GM18526 (cell line): ENCODE data around the gene ARHGAP35.
A peak's percentile ranks its signal among the peaks of the same experiment; 100 is the strongest.

Experiments used
- POLR2A ChIP-seq: IDR thresholded peaks from 3 replicates; pipeline ENCODE4 v1.6.1; 2011; ENCODE audit not compliant: insufficient read length; ENCODE audit errors: extremely low read depth

The ARHGAP35 gene

DNA sequence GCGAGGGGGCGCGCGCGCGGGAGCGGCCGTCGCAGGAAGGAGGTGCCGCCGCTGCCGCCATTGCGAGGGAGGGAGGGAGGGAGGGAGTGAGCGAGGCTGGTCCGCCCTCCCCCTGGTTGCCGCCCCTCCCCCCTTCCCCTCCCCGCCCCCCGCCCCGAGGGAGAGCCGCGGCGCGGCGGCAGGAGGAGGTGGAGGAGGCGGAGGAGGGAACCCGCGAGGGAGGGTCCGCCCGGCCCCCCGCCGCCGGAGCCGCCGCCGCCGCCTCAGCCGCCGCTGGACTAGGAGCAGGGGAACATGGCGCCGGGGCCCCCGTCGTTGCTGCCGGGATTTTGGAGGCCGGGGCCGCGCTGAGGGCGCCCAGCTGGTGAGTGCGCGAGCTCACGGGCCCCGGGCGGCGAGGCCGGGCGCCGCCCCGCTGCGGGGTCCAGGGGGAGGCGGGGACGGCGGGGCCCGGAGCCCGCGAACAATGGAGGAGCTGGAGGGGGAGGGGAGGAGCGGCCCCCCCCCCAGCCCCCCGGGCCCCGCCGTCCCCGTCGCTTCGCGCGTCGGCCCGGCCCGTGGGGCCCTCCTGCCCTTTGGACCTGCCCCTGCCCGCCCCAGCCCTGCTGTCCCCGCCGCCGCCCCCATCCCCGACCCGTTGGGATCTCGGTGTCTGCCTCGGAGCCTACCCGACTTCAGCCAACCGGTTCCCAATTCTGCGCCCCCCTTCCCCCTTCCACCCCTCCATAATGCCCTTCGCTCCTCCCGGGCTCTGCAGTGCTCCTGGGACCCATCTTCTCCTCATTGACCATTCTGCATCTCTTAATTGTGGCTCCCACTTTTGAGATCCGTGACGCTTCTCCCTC is at the start of gene ARHGAP35:
Gene ARHGAP35 (plus strand): TSS at position 152 of the 845 bp plus-strand sequence. CDS start 57,679 bp downstream, outside the sequence.
- no peak for TF ChIP-seq POLR2A

DNA sequence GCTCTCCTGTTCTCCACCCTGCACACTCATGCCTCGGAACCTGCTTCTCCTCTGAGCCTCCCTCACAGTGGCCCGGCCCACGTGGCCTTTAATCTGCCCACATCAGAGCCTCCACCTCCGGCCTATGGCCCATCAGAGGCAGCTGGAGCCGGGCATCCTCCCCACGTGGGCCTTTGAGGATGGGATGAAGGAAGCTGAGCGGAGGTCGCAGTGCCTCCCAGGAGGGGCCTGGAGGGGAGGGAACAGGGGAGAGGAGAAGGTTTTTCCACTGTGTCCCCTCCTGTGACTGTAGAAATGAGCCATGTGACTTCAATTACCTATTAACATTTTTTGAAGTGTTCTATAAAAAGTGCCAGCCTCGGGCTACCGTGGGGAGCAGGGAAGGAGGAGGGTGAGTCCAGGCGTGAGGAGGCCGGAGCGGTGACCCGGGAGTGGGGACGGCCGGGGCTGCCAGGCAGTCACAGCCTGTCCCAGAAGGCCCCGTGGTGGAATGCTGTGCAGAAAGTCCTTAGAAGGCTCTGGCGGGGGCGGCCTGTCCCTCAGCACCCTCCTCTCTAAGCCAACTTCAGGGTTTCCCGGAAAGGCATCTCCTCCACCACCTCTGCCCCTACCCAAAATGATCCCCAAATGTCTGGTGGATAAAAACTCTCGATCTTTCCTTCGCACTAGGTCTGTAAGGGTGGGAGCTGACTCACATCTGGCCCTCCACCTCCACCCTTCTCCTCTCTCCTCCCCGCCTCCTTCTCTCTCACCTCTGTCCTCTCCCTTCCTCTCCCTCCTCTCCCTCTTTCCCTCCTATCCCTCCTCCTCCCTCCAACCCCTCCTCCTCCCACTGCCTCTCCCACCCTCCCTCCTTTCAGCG is 47.6 kb upstream of the ARHGAP35 start:
- TF ChIP-seq POLR2A: no peak

DNA sequence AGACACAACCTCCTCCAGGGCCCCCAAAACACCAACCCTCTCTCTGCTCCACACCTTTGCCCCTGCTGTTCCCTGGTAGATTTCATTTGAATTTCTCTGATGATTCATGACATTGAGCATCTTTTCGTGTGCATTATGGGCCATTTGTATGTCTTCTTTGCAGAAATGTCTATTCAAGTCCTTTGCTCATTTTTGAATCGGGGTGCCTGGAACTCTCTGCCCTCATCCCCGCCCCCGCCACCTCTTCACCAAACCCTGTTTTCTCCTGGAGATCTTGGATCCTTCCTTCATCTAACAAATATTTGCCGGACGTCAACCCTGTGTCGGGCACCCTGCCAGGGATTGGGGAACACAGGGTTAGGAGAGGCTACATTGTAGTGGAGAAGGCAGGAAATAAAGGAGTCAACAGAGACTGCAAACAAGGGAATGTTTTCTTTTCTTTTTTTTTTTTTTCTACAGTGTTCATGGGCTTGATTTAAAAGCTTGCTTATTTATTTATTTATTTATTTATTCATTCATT is 46.9 kb upstream of the ARHGAP35 start:
- TF ChIP-seq POLR2A: no peak

DNA sequence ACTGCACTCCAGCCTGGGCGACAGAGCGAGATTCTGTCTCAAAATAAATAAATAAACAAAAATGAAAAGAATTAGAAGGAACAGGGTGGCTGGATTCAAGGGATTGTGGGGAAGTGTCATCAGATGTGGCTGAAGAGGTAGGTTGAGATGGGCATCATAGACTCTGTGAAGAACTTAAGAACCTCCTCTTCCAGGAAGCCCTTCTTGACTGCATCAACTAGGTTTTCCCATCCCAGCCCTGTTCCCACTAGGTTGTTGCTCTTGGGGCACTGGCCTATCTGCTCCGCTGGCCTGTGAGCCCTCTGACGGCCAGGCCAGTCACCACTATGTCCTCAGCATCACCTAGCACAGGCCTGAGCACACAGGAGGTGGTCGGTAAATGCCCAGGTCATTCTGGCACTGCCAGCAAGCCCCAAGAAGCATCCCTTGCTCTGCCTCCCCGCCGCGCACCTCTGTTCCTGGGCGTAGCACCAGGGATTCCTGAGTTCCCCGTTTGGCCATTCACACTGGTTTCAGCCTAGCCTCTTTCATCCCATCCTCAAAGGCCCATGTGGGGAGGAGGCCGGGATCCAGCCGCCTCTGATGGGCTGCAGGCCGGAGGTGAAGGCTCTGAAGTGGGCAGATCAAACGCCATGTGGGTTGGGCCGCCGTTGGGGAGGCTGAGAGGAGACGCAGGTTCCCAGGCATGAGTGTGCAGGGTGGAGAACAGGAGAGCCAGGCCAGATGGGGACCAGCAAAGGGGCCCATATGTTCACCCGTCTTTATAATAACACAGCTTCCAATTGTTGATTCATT is 44.8 kb upstream of the ARHGAP35 start:
- no peak for TF ChIP-seq POLR2A

DNA sequence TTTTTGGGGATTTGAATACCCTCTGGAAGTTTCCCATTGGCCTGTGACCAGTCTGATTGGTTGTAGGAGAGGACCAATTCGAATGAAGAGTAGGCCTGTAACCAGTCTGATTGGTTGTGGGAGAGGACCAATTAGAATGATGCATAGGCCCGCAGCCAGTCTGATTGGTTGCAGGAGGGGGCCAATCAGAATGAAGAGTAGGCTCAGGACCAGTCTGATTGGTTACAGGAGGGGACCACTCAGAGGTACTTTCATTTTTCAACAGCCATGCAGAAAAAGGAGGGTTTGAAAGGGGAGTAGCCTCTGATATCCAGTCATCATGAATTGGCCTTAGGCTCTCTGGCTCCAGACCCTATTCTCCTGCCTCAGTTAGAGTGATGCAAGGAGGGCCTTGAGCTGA is 42.0 kb upstream of the ARHGAP35 start:
- TF ChIP-seq POLR2A: no peak

DNA sequence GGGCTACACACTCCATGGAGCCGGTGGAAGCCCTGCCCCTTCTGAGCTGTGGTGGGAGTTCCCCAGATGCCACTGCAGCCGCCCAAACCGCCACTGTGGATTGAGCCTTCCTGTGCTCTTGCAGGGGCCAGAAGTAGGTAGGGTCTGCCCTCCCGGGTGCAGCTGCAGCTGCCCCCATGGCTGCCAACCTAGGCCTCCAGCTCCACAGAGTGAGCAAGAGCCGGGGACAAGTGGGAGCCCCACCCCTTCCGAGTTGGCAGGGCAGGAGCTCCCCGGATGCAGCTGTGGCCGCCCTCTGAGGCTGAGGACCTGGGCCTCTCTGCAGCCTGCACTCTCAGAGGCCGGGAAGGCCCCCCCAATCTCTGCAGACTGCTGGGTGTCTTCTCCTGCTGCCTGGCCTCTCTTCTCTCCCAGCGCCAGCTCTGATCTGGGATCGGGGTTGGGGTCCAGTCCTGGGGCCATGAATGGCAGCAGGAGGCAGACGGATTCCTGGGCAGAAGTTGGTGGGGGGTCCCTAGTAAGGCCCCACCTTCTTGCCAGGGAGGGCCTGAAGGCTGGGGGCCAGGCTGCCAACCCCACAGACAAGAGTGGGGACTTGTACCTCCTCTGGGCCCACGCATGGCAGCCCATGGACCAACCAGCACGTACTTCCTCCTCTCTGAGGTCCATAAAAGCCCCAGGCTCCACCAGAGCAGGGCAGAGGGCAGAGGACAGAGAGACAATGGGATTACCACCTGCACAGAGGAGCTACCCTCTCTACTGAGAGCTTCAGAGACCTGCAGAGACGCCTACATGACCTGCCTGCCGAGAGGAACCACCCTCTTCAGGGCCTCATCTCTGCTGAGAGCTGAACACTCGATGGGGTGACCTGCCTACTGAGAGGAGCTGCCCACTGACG is 39.0 kb upstream of the ARHGAP35 start:
- peak; percentile 55 for TF ChIP-seq POLR2A

DNA sequence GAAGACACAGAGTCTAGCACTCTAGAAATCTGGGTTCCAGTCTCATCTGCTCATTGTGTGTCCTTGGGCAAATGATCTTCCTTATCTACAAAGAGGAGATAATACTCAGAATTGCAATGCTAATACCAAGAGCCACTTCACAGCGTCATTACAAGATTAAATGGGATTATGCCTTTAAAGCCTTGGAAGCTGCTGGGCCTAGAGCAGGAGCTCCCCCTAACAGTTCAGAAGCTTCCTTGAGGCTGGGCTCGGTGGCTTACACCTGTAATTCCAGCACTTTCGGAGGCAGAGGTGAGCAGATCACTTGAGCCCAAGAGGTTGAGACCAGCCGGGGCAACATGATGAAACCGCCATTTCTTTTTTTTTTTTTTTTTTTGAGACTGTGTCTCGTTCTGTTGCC is 37.7 kb upstream of the ARHGAP35 start:
- TF ChIP-seq POLR2A: no peak

DNA sequence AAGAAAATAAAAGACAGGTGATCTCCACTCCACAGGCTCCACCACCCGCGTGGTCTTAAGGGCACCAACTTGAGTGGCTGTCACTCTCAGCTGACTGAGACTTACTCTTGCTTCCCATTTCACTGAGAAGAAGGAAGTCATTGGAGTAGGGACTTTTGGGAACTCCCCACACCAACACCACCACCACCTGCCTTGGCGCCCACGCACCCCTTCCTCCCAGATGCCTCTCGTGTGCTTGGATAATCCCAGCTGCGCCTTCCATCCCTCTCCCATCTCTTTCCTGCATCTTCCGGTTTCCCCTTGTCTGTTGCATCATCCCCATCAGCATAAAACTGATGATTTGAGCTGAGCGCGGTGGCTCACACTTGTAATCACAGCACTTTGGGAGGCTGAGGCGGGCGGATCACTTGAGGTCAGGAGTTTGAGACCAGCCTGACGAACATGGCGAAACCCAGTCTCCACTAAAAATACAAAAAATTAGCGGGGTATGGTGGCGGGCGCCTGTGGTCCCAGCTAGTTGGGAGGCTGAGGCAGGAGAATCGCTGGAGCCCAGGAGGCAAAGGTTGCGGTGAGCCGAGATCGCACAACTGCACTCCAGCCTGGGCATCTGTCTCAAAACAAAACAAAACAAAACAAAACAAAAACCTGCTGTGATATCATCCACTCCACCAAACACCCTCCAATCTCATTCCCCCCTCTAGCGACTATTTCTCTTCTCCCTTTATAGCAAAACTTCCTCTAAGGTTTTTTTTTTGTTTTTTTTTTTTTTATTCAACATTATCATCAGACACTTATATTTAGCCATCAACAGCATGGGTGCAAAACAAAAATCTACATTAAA is 35.7 kb upstream of the ARHGAP35 start:
- TF ChIP-seq POLR2A: no peak

DNA sequence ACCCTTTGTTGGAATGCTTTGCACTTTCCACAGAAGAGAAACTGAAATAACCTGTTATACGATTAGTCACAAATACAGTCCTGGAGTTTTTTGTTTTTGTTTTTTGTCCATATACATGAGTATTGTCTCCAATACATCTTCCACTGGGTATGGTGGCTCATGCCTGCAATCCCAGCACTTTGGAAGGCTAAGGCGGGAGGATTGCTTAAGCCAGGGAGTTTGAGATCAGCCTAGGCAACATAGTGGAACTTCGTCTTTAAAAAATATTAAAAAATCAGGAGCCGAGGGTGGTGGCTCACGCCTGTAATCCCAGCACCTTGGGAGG is 35.1 kb upstream of the ARHGAP35 start:
- TF ChIP-seq POLR2A: no peak

DNA sequence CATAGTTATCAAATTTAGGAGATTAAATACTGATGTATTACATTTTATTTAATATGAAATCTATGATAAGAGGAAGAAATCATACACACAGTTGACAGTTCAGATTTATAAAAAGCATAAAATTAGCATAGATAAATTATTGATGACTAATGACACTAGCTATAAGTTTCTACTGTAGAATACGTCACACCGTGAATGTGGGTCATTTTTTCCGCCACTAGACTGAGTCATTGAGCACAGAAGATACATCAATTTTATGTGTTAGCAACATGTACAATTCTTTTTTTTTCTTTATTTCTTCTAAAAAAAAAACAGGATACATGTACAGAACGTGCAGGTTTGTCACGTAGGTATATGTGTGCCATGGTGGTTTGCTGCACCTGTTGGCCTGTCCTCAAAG is 32.3 kb upstream of the ARHGAP35 start:
- TF ChIP-seq POLR2A: no peak

DNA sequence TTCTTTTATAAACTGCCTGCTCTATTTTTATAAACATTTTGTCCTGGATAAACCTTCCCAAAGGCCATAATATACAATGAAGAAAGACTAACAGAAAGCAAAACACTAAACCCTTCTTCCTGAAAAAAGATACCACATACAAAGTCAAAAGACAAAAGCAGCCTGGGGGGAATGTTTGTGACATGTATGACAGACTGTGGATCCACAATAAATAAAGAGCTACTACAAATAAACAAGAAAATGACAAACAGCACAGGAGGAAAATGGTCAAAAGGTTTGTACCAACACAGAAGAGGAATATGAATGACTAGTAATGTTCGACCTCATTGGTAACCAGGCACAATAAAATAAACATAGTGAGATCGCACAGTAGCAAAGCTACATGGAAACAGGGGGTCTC is 29.9 kb upstream of the ARHGAP35 start:
- no peak for TF ChIP-seq POLR2A

DNA sequence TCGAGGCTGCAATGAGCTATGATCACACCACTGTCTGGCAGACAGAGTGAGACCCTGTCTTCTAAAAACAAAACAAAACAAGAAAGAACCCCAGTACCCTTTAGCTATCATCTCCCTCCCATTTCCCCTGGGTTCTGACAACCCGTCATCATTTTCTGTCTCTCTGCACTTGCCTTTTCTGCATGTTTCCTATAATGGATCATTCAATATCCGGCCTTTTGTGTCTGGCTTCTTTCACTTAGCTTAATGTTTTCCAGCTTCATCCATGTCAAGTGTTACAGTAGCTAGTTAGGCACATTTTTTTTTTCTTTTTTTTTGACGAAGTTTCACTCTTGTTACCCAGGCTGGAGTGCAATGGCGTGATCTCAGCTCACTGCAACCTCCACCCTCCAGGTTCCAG is 26.7 kb upstream of the ARHGAP35 start:
- no peak for TF ChIP-seq POLR2A

DNA sequence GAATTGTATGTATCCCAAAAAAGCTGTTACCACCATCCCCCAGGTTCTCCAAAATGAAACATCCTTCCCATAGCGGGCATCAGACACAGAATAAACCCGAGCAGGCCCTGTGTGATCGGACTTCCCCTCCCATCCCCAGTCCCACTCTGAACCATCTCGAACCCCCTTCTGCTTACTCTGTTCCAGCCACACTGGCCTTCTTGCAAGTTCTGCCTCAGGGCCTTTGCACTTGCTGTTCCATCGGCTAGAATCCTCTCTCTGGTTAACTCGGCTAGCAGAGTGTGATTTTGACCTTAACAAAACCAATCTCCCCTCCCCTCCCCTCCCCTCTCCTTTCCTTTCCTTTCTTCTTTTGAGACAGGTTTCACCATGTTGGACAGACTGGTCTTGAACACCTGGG is 25.8 kb upstream of the ARHGAP35 start:
- no peak for TF ChIP-seq POLR2A
